Tibial nerve (tissue), 4 donors: ENCODE results near the gene LRRC73.

Source experiments
- EP300 ChIP-seq, 2 donors: sonication (generic); formaldehyde crosslinking; IDR thresholded peaks; one replicate each; pipeline ENCODE4 v1.6.1; 2017; ENCODE audit warnings: antibody characterized with exemption in 2 of 2, mild to moderate bottlenecking in 1 of 2
- POLR2A ChIP-seq, 2 donors: fragments of 450-650 bp; IDR thresholded peaks; one replicate each; pipeline ENCODE4 v1.6.1; 2017; ENCODE audit warnings: antibody characterized with exemption in 2 of 2, mild to moderate bottlenecking in 2 of 2, moderate library complexity in 2 of 2
- TF ChIP-seq, protein P1 (sequence below), 5 experiments: fragments of 200-600 bp in 3 of 5; fragments of 450-650 bp in 2 of 5; sonication (generic) in 3 of 5; IDR thresholded peaks; one replicate each; pipeline ENCODE4 v1.5.1; 2016 to 2019; ENCODE audit warnings: antibody characterized with exemption in 5 of 5, mild to moderate bottlenecking in 3 of 5, moderate library complexity in 2 of 5

DNA sequence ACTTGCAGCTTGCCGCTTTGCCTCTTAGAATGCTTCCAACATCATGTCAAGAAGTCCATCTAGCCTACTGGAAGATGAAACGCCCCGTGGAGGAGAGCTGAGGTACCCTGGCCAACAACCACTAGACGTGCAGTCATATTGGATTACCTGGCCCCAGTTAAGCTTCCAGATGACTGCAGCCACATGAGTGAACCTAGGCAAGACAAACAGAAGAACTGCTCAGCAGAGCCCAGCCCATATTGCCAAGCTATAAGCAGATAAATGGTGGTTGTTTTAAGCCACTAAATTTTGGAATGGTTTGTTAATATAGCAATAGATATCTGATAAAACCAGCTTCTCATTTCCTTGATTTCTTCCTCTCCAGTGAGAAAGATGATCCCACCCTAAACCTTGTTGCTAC lies 50.1 kb downstream of the LRRC73 start:
- TF ChIP-seq POLR2A (IDR thresholded peaks at IDR 0.05), result no peak
- TF ChIP-seq, protein P1, sequence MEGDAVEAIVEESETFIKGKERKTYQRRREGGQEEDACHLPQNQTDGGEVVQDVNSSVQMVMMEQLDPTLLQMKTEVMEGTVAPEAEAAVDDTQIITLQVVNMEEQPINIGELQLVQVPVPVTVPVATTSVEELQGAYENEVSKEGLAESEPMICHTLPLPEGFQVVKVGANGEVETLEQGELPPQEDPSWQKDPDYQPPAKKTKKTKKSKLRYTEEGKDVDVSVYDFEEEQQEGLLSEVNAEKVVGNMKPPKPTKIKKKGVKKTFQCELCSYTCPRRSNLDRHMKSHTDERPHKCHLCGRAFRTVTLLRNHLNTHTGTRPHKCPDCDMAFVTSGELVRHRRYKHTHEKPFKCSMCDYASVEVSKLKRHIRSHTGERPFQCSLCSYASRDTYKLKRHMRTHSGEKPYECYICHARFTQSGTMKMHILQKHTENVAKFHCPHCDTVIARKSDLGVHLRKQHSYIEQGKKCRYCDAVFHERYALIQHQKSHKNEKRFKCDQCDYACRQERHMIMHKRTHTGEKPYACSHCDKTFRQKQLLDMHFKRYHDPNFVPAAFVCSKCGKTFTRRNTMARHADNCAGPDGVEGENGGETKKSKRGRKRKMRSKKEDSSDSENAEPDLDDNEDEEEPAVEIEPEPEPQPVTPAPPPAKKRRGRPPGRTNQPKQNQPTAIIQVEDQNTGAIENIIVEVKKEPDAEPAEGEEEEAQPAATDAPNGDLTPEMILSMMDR (IDR thresholded peaks at IDR 0.05), result no peak
- TF ChIP-seq EP300 (IDR thresholded peaks at IDR 0.05), result no peak
